ENCODE measurements around the gene KRT4. TPM values are rescaled to one million over a fixed set of nuclear protein-coding genes. Genes with fewer than 3 reads are reported as not detected.

The KRT4 gene
- total and polyA plus RNA-seq, 2 donors from 2014 or later = 0.15 TPM; not detected in 1

- no peaks in the 10 kb centered on the region for H3K36me3 ChIP-seq (ENCODE audit: control insufficient read depth in 2 of 3, insufficient read depth in 3 of 3, low read length in 3 of 3)
- H3K4me3 ChIP-seq (ENCODE audit: low read length in 3 of 3) = no peak overlapping the region
- DNase-seq = no peak
- no peaks in the 10 kb centered on the region for H3K4me1 ChIP-seq (ENCODE audit: control insufficient read depth in 2 of 3, insufficient read depth in 2 of 3, low read depth in 1 of 3, low read length in 3 of 3)
- H3K9me3 ChIP-seq (ENCODE audit: control insufficient read depth in 2 of 3, insufficient read depth in 1 of 3, low read length in 3 of 3) = no peaks in the 10 kb centered on the region
- no peak for FAIRE-seq
- no peak overlapping the region for H3K27ac ChIP-seq (ENCODE audit: low read depth in 2 of 2, low read length in 2 of 2)
- intact Hi-C loops (cut with DNase I) = no loop called here
- no peak overlapping the region for H3K9ac ChIP-seq (ENCODE audit: low read length in 3 of 3)
- H3K27me3 ChIP-seq (ENCODE audit: control insufficient read depth, insufficient read depth, low read length) = no peaks in the 10 kb centered on the region
- TF ChIP-seq CTCF (IDR thresholded peaks at IDR 0.05; ENCODE audit: borderline replicate concordance, extremely low read depth, insufficient read depth) = no peak
Observed at GRCh38 chr12:52771505-52771904, 42.4 kb downstream of the KRT4 start.

- H3K36me3 ChIP-seq (ENCODE audit: control insufficient read depth in 2 of 3, insufficient read depth in 3 of 3, low read length in 3 of 3) = no peaks in the 10 kb centered on the region
- H3K27ac ChIP-seq (ENCODE audit: low read depth in 2 of 2, low read length in 2 of 2) = no peak overlapping the region
- H3K9ac ChIP-seq (ENCODE audit: low read length in 3 of 3) = no peak overlapping the region
- H3K27me3 ChIP-seq (ENCODE audit: control insufficient read depth, insufficient read depth, low read length) = no peaks in the 10 kb centered on the region
- no peak overlapping the region for H3K4me3 ChIP-seq (ENCODE audit: low read length in 3 of 3)
- no peaks in the 10 kb centered on the region for H3K9me3 ChIP-seq (ENCODE audit: control insufficient read depth in 2 of 3, insufficient read depth in 1 of 3, low read length in 3 of 3)
- FAIRE-seq = no peak
- H3K4me1 ChIP-seq (ENCODE audit: control insufficient read depth in 2 of 3, insufficient read depth in 2 of 3, low read depth in 1 of 3, low read length in 3 of 3) = no peaks in the 10 kb centered on the region
- TF ChIP-seq CTCF (IDR thresholded peaks at IDR 0.05; ENCODE audit: borderline replicate concordance, extremely low read depth, insufficient read depth) = no peak
- no peak for DNase-seq
- intact Hi-C loops (cut with DNase I) = no loop called here
Observed at GRCh38 chr12:52771088-52771487, 42.8 kb downstream of the KRT4 start.

GRCh38 chr12:52769946-52770345 is 44.0 kb downstream of the KRT4 start:
- H3K9me3 ChIP-seq (ENCODE audit: control insufficient read depth in 2 of 3, insufficient read depth in 1 of 3, low read length in 3 of 3) = no peaks in the 10 kb centered on the region
- FAIRE-seq = no peak

More at GRCh38 chr12:52769946-52770345, 44.0 kb downstream of the KRT4 start:
- H3K27ac ChIP-seq (ENCODE audit: low read depth in 2 of 2, low read length in 2 of 2) = no peak overlapping the region
- no peak for DNase-seq
- no peaks in the 10 kb centered on the region for H3K36me3 ChIP-seq (ENCODE audit: control insufficient read depth in 2 of 3, insufficient read depth in 3 of 3, low read length in 3 of 3)
- no peak overlapping the region for H3K9ac ChIP-seq (ENCODE audit: low read length in 3 of 3)
- intact Hi-C loops (cut with DNase I) = no loop called here
- H3K4me3 ChIP-seq (ENCODE audit: low read length in 3 of 3) = no peak overlapping the region
- TF ChIP-seq CTCF (IDR thresholded peaks at IDR 0.05; ENCODE audit: borderline replicate concordance, extremely low read depth, insufficient read depth) = no peak
- no peaks in the 10 kb centered on the region for H3K27me3 ChIP-seq (ENCODE audit: control insufficient read depth, insufficient read depth, low read length)
- H3K4me1 ChIP-seq (ENCODE audit: control insufficient read depth in 2 of 3, insufficient read depth in 2 of 3, low read depth in 1 of 3, low read length in 3 of 3) = no peaks in the 10 kb centered on the region
